CD4-positive, alpha-beta T cell treated with Interleukin-17A for 1 hour (primary cell): ENCODE data around the gene TP53TG3E.
"Not testable (repeated sequence)": the region's sequence is repeated elsewhere in the genome, so short reads cannot be mapped to it uniquely, and the experiment has no call there.

Experiments used
- DNase-seq: peaks from one replicate; pipeline ENCODE4 v3.0.0-alpha.2; 2020

TP53TG3E gene, protein sequence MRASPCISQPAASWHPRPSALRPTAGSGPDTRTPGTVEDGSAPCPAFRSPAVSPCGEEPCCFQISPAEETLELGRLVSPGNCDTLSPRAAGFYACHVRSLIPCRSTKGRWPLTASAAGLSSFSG

DNA sequence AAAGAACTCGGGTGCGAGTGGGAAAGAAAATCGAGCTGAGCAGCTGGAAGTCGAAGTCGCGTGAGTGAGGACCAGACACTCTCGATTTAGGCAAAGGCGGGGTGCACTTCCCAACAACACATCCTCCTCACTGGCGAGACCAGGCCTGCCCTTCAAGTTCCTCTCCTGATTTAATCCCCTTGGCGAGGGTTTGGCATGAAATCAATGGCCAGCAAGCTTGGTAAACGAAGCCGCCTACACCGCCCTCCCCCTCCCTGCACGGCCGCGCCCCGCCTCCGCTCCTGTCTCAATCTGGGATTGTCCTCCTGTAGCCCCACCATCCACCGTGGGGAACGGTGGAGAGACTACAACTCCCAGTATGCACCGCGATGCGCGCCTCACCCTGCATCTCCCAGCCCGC lies at the start of gene TP53TG3E:
TSS of gene TP53TG3E (plus strand) at position 301 of the 400 bp plus-strand sequence. CDS start at position 369, 68 bp downstream.
- DNase-seq, result not testable (repeated sequence)

DNA sequence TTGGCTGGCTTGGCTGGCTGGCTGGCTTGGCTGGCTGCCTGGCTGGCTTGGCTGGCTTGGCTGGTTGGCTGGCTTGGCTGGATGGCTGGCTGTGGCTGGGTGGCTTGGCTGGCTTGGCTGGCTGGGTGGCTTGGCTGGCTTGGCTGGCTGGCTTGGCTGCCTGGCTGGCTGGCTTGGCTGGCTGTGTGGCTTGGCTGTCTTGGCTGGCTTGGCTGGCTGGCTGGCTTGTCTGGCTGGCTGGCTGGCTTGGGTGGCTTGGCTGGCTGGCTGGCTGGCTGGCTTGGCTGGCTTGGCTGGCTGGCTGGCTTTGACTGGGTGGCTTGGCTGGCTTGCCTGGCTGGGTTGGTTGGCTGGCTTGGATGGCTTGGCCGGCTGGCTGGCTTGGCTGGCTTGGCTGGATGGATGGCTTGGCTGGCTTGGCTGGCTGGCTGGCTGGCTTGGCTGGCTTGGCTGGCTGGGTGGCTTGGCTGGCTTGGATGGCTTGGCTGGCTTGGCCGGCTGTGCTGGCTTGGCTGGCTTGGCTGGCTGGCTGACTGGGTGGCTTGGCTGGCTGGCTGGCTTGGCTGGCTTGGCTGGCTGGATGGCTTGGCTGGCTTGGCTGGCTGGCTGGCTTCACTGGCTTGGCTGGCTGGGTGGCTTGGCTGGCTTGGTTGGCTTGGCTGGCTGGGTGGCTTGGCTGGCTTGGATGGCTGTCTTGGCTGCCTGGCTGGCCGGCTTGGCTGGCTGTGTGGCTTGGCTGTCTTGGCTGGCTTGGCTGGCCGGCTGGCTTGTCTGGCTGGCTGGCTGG lies 32.3 kb downstream of the TP53TG3E start:
- not testable (repeated sequence) for DNase-seq

DNA sequence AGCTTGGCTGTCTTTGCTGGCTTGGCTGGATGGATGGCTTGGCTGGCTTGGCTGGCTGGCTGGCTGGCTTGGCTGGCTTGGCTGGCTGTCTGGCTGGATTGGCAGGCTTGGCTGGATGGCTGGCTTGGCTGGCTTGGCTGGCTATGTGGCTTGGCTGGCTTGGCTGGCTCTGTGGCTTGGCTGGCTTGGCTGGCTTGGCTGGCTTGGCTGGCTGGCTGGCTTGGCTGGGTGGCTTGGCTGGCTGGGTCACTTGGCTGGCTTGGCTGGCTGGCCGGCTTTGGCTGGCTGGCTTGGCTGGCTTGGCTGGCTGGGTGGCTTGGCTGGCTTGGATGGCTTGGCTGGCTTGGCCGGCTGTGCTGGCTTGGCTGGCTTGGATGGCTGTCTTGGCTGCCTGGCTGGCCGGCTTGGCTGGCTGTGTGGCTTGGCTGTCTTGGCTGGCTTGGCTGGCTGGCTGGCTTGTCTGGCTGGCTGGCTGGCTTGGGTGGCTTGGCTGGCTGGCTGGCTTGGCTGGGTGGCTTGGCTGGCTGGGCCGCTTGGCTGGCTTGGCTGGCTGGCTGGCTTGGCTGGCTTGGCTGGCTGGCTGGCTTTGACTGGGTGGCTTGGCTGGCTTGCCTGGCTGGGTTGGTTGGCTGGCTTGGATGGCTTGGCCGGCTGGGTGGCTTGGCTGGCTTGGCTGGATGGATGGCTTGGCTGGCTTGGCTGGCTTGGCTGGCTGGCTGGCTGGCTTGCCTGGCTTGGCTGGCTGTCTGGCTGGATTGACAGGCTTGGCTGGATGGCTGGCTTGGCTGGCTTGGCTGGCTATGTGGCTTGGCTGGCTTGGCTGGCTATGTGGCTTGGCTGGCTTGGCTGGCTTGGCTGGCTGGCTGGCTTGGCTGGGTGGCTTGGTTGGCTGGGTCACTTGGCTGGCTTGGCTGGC lies 33.8 kb downstream of the TP53TG3E start:
- not testable (repeated sequence) for DNase-seq

DNA sequence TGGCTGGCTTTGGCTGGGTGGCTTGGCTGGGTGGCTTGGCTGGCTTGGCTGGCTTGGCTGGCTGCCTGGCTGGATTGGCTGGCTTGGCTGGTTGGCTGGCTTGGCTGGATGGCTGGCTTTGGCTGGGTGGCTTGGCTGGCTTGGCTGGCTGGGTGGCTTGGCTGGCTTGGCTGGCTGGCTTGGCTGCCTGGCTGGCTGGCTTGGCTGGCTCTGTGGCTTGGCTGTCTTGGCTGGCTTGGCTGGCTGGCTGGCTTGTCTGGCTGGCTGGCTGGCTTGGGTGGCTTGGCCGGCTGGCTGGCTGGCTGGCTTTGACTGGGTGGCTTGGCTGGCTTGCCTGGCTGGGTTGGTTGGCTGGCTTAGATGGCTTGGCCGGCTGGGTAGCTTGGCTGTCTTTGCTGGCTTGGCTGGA lies 34.4 kb downstream of the TP53TG3E start:
- DNase-seq, result not testable (repeated sequence)

DNA sequence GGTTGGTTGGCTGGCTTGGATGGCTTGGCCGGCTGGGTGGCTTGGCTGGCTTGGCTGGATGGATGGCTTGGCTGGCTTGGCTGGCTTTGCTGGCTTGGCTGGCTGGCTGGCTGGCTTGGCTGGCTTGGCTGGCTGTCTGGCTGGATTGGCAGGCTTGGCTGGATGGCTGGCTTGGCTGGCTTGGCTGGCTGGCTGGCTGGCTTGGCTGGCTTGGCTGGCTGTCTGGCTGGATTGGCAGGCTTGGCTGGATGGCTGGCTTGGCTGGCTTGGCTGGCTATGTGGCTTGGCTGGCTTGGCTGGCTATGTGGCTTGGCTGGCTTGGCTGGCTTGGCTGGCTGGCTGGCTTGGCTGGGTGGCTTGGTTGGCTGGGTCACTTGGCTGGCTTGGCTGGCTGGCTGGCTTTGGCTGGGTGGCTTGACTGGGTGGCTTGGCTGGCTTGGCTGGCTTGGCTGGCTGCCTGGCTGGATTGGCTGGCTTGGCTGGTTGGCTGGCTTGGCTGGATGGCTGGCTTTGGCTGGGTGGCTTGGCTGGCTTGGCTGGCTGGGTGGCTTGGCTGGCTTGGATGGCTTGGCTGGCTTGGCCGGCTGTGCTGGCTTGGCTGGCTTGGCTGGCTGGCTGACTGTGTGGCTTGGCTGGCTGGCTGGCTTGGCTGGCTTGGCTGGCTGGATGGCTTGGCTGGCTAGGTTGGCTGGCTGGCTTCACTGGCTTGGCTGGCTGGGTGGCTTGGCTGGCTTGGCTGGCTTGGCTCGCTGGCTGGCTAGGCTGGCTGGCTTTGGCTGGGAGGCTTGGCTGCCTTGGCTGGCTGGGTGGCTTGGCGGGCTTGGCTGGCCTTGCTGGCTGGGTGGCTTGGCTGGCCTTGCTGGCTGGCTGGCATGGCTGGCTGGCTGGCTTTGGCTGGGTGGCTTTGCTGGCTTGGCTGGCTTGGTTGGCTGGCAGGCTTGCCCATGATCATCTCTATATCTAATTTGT lies 35.3 kb downstream of the TP53TG3E start:
- DNase-seq, result not testable (repeated sequence)
